Effector CD8-positive, alpha-beta T cell (primary cell): ENCODE measurements around the gene SEMA4G.

Experiments
- DNase-seq: peaks from one replicate; lab custom pipeline; 2025; lab: John Stamatoyannopoulos, UW

SEMA4G gene

DNA sequence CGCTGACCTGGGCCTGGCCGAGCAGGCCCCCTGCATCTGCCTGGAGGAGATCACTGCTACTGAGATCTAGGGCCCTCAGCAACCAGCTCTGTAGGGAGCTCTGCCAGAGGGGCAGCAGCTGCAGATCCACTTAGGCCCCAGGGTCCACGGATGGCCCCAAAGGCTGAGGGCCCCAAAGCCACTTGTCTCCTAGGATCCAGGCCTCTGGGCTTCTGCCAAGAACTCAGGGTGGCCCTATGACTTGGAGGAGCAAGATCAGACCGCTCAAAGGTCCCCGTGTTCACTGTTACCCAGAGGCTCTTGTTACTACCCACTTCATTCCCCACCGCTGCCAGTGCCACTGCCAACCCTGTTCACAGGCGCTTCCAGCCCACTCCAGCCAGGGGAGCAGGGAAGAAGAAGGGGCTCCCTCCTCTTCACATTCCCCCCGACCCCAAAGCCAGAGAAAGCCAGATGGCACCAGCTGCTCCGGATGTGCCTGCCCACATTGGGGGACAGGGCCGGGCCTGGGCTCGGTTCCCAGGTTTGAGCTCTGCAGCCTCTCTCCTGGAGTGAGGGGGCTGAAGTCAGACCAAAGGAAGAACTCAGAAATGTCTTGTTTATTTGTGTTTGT is 37.9 kb downstream of the SEMA4G start:
- DNase-seq = no peak

GRCh38 chr10:101007915-101008822 is 38.9 kb downstream of the SEMA4G start:
- DNase-seq = no peak

DNA sequence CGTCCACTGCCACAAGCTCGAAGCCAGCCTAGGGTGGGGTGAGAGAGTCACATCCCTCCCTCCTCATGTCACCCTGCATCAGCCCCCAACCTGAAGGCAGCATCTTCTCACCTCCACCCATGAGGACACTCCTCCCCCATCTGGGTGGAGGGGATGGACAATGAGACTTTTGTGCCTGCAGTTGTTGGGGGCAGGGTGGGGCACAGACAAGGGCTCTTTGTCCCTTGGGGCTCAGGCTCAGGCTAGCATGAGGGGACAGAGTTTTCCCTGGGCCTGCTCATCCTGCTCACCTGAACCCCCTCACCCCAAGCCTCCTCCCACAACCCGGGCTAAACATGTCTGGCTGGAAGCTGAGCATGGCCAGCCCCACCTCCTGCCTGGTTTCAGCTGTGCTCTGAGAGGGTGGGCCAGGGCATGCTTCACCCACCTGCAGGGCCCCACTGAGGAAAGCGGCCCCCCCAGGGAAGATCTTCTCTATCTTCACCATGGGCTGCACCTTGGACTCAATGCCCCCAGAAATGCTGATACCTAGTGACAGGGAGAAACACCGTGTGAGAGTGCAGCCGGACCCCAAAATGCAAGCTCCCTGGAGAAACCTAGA is 39.6 kb downstream of the SEMA4G start:
- no peak for DNase-seq

DNA sequence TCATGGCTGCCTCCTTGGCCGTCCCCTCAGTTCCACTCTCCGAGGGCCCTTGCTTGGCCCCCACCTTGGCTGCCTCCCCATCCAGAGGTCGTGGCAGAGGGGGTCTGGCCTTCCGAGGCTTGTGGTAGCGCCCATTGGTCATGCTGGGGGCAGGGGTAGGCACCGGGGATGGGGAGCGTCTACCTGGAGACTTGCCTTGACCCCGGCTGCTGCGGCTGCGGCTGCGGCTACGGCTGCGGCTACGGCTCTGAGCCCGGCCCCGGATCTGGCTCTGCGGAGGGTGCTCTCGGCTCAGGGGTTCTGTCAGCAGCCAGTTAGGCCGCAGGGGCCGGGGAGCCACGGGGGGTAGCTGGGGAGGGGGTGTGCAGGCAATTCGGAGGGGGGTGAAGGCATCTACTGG is 41.0 kb downstream of the SEMA4G start:
- DNase-seq = no peak

DNA sequence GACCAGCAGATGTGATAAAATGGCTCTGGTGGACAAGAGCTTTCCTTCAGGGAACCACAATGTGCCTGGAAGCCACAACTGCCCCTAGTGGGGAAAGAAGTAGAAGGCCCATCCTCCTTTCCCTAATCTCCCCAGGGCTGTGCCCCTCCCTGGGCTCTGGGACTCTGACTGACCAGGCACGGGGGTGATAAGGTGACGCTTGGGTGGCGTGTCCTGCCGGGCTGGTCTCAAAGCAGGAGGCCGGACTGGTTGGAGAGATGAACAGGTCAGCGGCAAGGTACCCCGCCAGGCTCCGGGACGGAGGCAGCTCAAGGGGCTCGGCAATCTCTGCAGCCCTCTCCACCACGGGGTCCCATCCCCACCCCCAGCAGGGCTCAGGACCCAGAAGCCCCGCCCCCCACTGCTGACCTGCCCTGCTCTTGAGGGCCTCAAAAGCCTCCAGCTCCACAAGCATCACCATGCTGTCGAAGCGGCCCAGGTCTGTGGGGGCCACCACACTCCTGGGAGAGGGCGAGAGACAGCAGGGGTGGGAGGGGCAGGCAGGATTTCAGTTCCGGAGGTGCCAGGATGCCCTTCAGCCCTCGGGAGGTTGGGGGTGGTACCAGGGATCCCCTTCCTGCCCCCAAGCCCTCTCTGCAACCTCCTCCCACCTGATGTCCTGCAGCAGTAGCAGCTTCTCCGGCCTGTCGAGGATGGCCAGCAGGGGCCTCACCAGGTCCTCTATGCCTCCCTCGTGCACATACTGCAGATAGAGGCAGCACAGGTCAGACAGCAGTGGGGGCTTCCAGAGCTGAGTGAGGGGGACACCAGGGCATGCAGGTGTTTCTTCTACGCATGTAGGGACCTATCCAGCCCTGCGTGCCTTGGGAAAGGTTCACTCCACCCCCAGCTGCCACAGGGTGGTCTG is 42.5 kb downstream of the SEMA4G start:
- DNase-seq = no peak

DNA sequence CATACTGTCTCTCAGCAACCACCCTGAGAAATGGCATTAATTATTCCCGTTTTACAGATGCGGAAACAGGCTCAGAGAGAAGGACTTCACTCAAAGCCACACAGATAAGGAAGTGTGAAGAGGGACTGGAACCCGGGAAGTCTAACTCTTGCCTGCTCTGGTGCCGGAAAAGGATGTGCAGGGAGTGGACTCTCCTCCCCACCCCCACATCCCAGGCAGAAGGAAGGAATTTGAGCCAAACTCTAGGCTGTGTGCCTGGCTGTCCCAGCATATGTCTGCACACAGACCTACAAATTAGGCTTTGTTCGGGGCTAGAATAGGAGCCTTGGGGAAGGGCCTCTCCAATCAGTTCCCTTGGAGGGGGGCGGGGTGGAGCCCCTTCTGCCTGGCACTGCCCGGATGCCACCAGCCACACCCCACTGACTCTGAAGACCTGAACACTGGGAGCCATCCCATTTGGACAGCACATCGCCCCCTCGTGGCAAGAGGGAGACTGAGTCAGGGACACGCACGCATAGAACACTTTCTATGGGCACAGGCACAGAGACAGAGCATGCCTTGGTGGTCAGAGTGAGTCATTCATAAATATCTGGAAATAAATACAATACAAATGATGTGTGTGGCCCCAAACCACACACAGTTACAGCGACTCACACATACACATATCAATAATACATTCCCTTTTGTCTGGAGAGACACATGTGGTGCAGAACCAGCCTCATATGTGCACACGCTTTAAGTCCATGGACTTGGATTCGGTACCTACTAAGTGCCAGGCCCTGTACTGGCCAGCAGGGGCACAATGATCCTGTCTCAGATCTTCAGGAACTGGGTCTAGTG is 43.4 kb downstream of the SEMA4G start:
- DNase-seq = peak; percentile 67

DNA sequence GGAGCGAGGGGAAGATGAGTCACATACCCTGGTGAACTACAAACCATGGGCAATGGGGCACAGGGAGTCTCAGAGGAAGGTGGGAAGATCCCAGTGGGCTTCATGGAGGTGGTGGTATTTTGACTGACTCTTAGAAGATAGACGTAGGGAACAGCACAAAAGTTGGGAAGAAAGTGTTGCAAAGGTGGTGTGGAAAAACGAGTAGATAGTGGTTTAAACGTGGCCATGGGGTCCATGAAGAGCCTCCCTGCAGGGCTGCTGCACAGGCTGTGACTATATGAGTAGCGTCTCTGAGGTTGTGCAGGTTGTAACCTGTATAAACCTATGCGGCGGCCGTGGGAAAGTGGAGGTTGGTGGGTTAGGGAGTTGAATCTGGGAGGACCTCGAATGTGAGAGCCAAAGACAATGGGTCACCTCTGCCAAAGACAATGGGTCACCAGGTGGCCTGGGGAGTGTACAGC is 44.1 kb downstream of the SEMA4G start:
- DNase-seq = no peak

DNA sequence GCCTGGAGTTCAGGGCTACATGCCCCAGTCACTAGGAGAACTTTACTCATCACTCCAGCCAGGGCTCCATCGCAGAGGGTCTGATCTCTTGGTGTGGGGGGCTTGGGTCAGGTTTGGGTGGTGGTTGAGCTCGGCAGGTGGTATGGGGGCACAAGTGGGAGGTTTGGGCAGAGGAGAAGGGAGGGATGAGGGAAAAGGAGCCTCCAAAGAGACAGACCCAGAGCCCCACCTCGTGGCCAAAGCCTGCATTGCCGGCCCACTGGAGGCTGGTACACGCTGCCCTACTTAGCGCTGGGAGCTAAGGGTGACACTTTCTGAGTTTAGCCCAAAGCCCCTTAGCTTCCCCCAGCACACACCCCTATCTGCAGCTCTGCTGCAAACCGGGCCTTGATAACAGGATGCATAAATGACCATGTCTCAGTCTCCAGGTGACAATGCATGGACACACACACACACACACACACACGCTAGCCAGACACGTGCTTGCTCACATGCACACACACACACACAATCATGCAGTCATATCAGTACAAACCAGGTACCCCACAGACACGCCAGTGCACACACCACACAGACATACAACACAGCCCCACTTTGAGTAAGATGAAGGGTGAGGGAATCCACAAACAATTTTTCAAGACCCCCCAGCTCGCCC is 45.1 kb downstream of the SEMA4G start:
- DNase-seq = peak; percentile 71

- DNase-seq = no peak
These were observed 45.8 kb downstream of the SEMA4G start for GRCh38 chr10:101014966-101015581.

DNA sequence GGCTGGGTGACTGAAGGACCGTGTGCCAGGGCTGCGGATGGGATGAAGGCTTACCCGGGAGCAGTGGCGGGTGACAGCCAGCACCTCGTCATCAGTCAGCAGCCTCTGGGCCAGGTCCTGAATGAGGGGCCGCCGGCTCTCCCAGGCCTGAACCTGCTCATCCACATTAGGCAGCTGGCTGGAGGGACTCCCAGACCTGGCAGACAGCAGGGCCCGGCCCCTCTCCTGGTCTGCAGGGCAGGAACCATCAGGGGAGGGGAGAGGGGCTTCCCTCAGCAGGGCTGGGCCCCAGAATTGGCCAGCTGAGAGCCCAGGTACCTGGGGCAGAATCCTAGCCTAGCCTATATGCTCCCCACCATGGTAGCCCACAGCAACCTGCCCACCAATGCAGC is 46.3 kb downstream of the SEMA4G start:
- DNase-seq = no peak

DNA sequence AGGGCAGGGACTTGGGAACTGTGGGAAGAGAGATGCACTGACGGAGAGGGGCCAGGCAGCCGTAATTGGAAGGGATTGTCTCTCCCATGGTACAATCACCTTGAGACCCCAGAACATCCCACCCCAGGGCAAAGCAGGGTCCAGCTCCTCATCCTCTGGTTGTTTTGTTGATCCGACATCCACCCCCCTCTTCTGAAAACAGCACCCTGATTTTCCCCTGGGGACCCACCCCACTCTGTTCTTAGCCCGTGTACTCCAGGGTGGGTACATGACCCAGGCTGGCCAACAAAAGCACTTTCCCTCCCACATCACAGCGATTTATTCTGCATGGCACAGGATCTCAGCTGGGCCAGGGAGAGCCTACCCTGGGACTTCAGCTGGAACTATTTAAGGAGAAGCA is 47.5 kb downstream of the SEMA4G start:
- DNase-seq = no peak

DNA sequence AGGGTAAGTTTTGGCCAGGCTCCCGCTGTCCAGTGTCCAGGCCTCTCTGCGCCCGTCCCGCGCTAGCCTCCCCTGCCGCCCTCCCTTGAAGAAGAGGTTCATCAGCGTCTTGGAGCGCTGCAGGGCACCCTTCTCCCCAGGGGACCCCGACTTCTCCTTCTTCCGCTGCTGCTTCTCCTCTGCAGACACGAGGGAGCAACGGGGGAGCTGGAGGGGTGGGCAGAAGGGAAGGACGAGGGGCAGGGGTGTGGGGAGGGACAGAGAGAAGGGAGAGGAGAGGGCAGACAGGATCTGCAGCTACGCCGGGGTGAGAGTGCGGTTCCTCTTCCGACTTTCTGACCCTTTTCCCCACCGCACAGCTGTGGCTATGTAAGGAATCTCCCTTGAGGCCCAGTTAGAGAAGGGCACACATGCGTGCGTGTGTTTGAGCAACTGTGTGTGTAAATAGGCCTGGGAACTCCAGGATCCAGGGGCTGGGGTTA is 48.9 kb downstream of the SEMA4G start:
- no peak for DNase-seq

- peak; percentile 28 for DNase-seq
These were observed 49.5 kb downstream of the SEMA4G start for GRCh38 chr10:101018600-101019439.
